Measurements from ENCODE around the gene CABP2. TPM values are rescaled to one million over a fixed set of nuclear protein-coding genes. Genes with fewer than 3 reads are reported as not detected.
"Not testable (repeated sequence)": the region's sequence is repeated elsewhere in the genome, so short reads cannot be mapped to it uniquely, and the experiment has no call there.

The CABP2 gene
- total and polyA plus RNA-seq, 4 experiments from 2014 or later, result not detected

GRCh38 chr11:67489203-67489884 is 33.9 kb downstream of the CABP2 start:
- Histone ChIP-seq H3K27ac (ENCODE audit: low read depth, low read length) (peak overlapping the region; percentile 66), H3K36me3 (ENCODE audit: insufficient read depth, low read length) (peaks cover 41% of the 10 kb centered on the region), H3K4me3 (ENCODE audit: low read length in 2 of 2) (no peak overlapping the region), H3K4me1 (ENCODE audit: insufficient read depth, low read length) (peaks cover 51% of the 10 kb centered on the region), H3K9me3 (ENCODE audit: control insufficient read depth in 1 of 2, low read length in 2 of 2) (no peaks in the 10 kb centered on the region), H3K27me3 (ENCODE audit: insufficient read depth, low read length) (no peaks in the 10 kb centered on the region)
- intact Hi-C loops (cut with micrococcal nuclease), result no loop called here
- no peaks in the 10 kb centered on the region for H3K9me3 Mint-ChIP-seq
- H3K36me3 Mint-ChIP-seq, result peaks cover 18 to 59% of the 10 kb centered on the region in 2 donors
- H3K4me3 Mint-ChIP-seq, result peak overlapping the region in 1 of 8 donors; percentile 46
- ChIA-PET CTCF (ENCODE audit: partially characterized antibody) (interaction anchor here (1.1 to 1.8 kb wide), 3 partner anchors 13 to 138 kb away, joined by 3 to 5 read pairs (median 3); no protein-coding TSS in a partner anchor), POLR2A (ENCODE audit: partially characterized antibody) (interaction anchor here (0.6 to 16.2 kb wide), 10 partner anchors 13 to 138 kb away, joined by 3 to 279 read pairs (median 7); partner anchors contain the start of genes PITPNM1, PPP1CA, PTPRCAP and RAD9A)
- H3K4me1 Mint-ChIP-seq, result peaks cover 35 to 53% (median 45%) of the 10 kb centered on the region in 4 donors
- no peak for DNase-seq
- H3K27me3 Mint-ChIP-seq, result no peaks in the 10 kb centered on the region
- peak overlapping the region in 5 of 7 donors; percentile 24 to 90 (median 83) for H3K27ac Mint-ChIP-seq

GRCh38 chr11:67486481-67487195 is 36.6 kb downstream of the CABP2 start:
- Histone ChIP-seq H3K27ac (ENCODE audit: low read depth, low read length) (peak overlapping the region; percentile 66), H3K27me3 (ENCODE audit: insufficient read depth, low read length) (no peaks in the 10 kb centered on the region), H3K36me3 (ENCODE audit: insufficient read depth, low read length) (peaks cover 35% of the 10 kb centered on the region), H3K9me3 (ENCODE audit: control insufficient read depth in 1 of 2, low read length in 2 of 2) (no peaks in the 10 kb centered on the region), H3K4me3 (ENCODE audit: low read length in 2 of 2) (peak overlapping the region in 1 of 2 donors; percentile 45), H3K4me1 (ENCODE audit: insufficient read depth, low read length) (peaks cover 71% of the 10 kb centered on the region)
- Mint-ChIP-seq H3K36me3 (peaks cover 18 to 52% of the 10 kb centered on the region in 2 donors), H3K27ac (peak overlapping the region; percentile 86 to 99 (median 95)), H3K27me3 (no peaks in the 10 kb centered on the region), H3K9me3 (no peaks in the 10 kb centered on the region), H3K4me1 (peaks cover 46 to 75% (median 61%) of the 10 kb centered on the region in 4 donors), H3K4me3 (peak overlapping the region; percentile 69 to 100 (median 96))
- CTCF ChIA-PET (ENCODE audit: partially characterized antibody), result interaction anchor here (1.3 to 1.5 kb wide), 3 partner anchors 18 to 85 kb away, joined by 4 read pairs; partner anchors contain the start of gene PPP1CA
- DNase-seq, result peak in 1 of 5 donors; percentile 60
- POLR2A ChIA-PET (ENCODE audit: partially characterized antibody), result interaction anchor here (0.6 to 16.2 kb wide), 15 partner anchors 8 to 247 kb away, joined by 3 to 279 read pairs (median 15); partner anchors contain the start of genes PITPNM1, POLD4, PPP1CA and PTPRCAP
- intact Hi-C loops (cut with micrococcal nuclease), result no loop called here

GRCh38 chr11:67485873-67486361 is 37.3 kb downstream of the CABP2 start:
- H3K4me1 Mint-ChIP-seq, result peaks cover 46 to 74% (median 61%) of the 10 kb centered on the region in 4 donors
- H3K4me3 Mint-ChIP-seq, result peak overlapping the region; percentile 69 to 100 (median 96)
- peaks cover 18 to 46% of the 10 kb centered on the region in 2 donors for H3K36me3 Mint-ChIP-seq
- DNase-seq, result peak; percentile 36 to 63 (median 46)
- H3K27me3 ChIP-seq (ENCODE audit: insufficient read depth, low read length); H3K9me3 ChIP-seq (ENCODE audit: control insufficient read depth in 1 of 2, low read length in 2 of 2); H3K9me3 Mint-ChIP-seq; H3K27me3 Mint-ChIP-seq; intact Hi-C loops (cut with micrococcal nuclease): not testable (repeated sequence)
- ChIA-PET POLR2A (ENCODE audit: partially characterized antibody) (interaction anchor here (0.6 to 16.2 kb wide), 15 partner anchors 10 to 208 kb away, joined by 3 to 279 read pairs (median 15); partner anchors contain the start of genes PITPNM1, POLD4, PPP1CA and PTPRCAP), CTCF (ENCODE audit: partially characterized antibody) (interaction anchor here (1.1 to 2.1 kb wide), 5 partner anchors 17 to 129 kb away, joined by 3 to 9 read pairs (median 4); partner anchors contain the start of gene PPP1CA)
- peak overlapping the region; percentile 86 to 99 (median 95) for H3K27ac Mint-ChIP-seq
- Histone ChIP-seq H3K4me3 (ENCODE audit: low read length in 2 of 2) (peak overlapping the region in 1 of 2 donors; percentile 45), H3K4me1 (ENCODE audit: insufficient read depth, low read length) (peaks cover 71% of the 10 kb centered on the region), H3K36me3 (ENCODE audit: insufficient read depth, low read length) (peaks cover 29% of the 10 kb centered on the region), H3K27ac (ENCODE audit: low read depth, low read length) (peak overlapping the region; percentile 66)

DNA sequence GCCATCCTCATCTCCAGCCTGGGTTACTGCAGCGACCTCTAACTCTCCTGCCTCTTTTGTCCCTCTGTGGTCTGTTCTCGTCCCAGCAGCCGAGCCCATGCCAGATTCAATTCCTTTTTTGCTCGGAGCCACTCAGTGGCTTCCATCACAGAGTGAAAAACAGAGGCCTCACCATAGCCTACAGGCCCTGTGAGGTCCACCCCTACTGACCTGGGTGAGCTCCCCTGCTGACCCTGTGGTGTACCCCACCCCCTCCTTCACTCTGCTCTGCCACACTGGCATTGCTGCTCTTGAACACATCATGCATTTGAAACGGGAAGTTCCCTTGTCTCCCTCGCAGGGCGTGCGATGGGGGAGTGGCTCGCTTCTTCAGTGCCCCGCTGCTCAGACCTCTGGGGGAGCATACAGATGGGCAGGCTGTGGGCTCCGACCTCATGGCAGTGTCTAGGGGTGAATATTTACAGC is 38.4 kb downstream of the CABP2 start:
- no peaks in the 10 kb centered on the region for H3K27me3 ChIP-seq (ENCODE audit: insufficient read depth, low read length)
- intact Hi-C loops (cut with micrococcal nuclease), result loop anchor here (1.0 kb wide), 3 partner anchors 21 to 94 kb away; partner anchors contain the start of genes PTPRCAP and RAD9A
- H3K4me1 Mint-ChIP-seq, result peaks cover 46 to 73% (median 59%) of the 10 kb centered on the region in 4 donors
- H3K27ac Mint-ChIP-seq, result peak overlapping the region; percentile 94 to 100 (median 99)
- no peaks in the 10 kb centered on the region for H3K9me3 Mint-ChIP-seq
- CTCF ChIA-PET (ENCODE audit: partially characterized antibody), result interaction anchor here (0.7 to 2.1 kb wide), 5 partner anchors 15 to 128 kb away, joined by 3 to 9 read pairs (median 3); partner anchors contain the start of gene PPP1CA
- peak overlapping the region; percentile 91 for H3K27ac ChIP-seq (ENCODE audit: low read depth, low read length)
- H3K36me3 ChIP-seq (ENCODE audit: insufficient read depth, low read length), result peaks cover 19% of the 10 kb centered on the region
- no peaks in the 10 kb centered on the region for H3K27me3 Mint-ChIP-seq
- peak; percentile 44 to 86 (median 50) for DNase-seq
- peak overlapping the region; percentile 95 to 100 (median 98) for H3K4me3 Mint-ChIP-seq
- H3K4me3 ChIP-seq (ENCODE audit: low read length in 2 of 2), result peak overlapping the region; percentile 32 to 78
- POLR2A ChIA-PET (ENCODE audit: partially characterized antibody), result interaction anchor here (0.7 to 16.2 kb wide), 21 partner anchors 8 to 213 kb away, joined by 3 to 279 read pairs (median 15); partner anchors contain the start of genes CORO1B, PITPNM1, POLD4 and PPP1CA
- H3K4me1 ChIP-seq (ENCODE audit: insufficient read depth, low read length), result peaks cover 71% of the 10 kb centered on the region
- H3K36me3 Mint-ChIP-seq, result peaks cover 13 to 38% of the 10 kb centered on the region in 2 donors
- H3K9me3 ChIP-seq (ENCODE audit: control insufficient read depth in 1 of 2, low read length in 2 of 2), result no peaks in the 10 kb centered on the region

DNA sequence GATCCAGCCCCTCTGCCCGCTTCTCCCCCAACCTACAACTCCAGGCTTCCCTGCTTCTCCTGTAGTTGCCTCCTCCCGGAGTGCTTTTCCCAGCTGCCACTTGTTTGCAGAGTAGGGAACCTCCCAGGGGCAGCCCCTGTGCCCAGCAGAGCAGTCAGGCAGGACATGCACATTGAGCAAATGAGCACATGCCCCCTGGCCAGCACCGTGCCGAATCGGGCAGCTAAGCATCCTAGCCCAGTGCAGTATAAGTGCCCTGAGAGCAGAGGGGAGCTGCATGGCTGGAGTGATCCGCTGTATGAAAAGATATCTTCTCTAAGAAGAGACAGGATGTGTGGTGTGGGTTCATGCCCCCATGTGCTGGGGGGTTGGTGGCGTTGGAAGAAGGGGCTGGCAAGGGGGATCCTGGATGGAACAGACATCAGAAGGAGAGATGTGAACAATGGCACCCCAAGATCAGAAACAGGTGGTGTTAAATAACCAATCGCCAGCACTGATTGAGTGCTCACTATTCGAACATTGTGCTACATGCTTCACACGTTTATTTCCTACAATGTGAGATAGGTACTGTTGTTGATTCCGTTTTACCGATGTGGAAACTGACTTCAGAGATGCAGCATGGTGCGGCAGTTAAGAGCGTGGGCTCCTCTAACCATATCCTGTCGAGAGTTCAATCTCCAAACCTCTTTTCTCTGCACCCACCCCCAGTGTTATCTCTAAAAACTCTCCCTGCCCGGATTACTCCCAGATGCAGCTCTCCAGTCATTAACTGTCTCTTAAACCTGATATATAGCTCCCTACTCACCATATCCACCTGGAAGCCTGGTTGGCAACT is 39.2 kb downstream of the CABP2 start:
- Mint-ChIP-seq H3K9me3 (no peaks in the 10 kb centered on the region), H3K27me3 (no peaks in the 10 kb centered on the region), H3K4me3 (peak overlapping the region; percentile 95 to 100 (median 98)), H3K4me1 (peaks cover 42 to 68% (median 54%) of the 10 kb centered on the region in 4 donors), H3K36me3 (peaks cover 9 to 33% of the 10 kb centered on the region in 2 donors), H3K27ac (peak overlapping the region; percentile 94 to 100 (median 99))
- ChIA-PET CTCF (ENCODE audit: partially characterized antibody) (interaction anchor here (0.6 to 2.1 kb wide), 7 partner anchors 15 to 316 kb away, joined by 3 to 9 read pairs (median 3); partner anchors contain the start of genes PPP1CA and TMEM134), POLR2A (ENCODE audit: partially characterized antibody) (interaction anchor here (0.5 to 16.2 kb wide), 29 partner anchors 8 to 1366 kb away, joined by 3 to 279 read pairs (median 7); partner anchors contain the start of genes CORO1B, PITPNM1, POLD4 and PPP1CA)
- Histone ChIP-seq H3K27me3 (ENCODE audit: insufficient read depth, low read length) (no peaks in the 10 kb centered on the region), H3K4me3 (ENCODE audit: low read length in 2 of 2) (peak overlapping the region; percentile 64 to 78), H3K9me3 (ENCODE audit: control insufficient read depth in 1 of 2, low read length in 2 of 2) (no peaks in the 10 kb centered on the region), H3K27ac (ENCODE audit: low read depth, low read length) (peak overlapping the region; percentile 91), H3K36me3 (ENCODE audit: insufficient read depth, low read length) (peaks cover 11% of the 10 kb centered on the region), H3K4me1 (ENCODE audit: insufficient read depth, low read length) (peaks cover 66% of the 10 kb centered on the region)
- DNase-seq, result peak; percentile 73 to 86 (median 79)
- intact Hi-C loops (cut with micrococcal nuclease), result loop anchor here (1.0 to 2.0 kb wide), 6 partner anchors 20 to 131 kb away; partner anchors contain the start of genes POLD4, PTPRCAP and RAD9A
